UCSD-AML1 (cell line): ENCODE measurements around the gene FAHD1.

Source experiments
- DNase-seq: peaks from one replicate; lab custom pipeline; 2025; ENCODE audit not compliant: unreplicated experiment; lab: John Stamatoyannopoulos, UW

Gene FAHD1

GRCh38 chr16:1826691-1827573 lies at the start of gene FAHD1, which contains the start of gene HAGH:
Gene FAHD1, plus strand, starts transcription at chr16:1827206. Its CDS starts 33 bp downstream, at chr16:1827239.
Gene HAGH, minus strand, starts transcription at chr16:1826825. Its CDS starts 38 bp downstream, at chr16:1826787.
- DNase-seq, result peak; percentile 91

GRCh38 chr16:1777375-1778199 lies 49.4 kb upstream of the FAHD1 start:
- DNase-seq, result no peak

DNA sequence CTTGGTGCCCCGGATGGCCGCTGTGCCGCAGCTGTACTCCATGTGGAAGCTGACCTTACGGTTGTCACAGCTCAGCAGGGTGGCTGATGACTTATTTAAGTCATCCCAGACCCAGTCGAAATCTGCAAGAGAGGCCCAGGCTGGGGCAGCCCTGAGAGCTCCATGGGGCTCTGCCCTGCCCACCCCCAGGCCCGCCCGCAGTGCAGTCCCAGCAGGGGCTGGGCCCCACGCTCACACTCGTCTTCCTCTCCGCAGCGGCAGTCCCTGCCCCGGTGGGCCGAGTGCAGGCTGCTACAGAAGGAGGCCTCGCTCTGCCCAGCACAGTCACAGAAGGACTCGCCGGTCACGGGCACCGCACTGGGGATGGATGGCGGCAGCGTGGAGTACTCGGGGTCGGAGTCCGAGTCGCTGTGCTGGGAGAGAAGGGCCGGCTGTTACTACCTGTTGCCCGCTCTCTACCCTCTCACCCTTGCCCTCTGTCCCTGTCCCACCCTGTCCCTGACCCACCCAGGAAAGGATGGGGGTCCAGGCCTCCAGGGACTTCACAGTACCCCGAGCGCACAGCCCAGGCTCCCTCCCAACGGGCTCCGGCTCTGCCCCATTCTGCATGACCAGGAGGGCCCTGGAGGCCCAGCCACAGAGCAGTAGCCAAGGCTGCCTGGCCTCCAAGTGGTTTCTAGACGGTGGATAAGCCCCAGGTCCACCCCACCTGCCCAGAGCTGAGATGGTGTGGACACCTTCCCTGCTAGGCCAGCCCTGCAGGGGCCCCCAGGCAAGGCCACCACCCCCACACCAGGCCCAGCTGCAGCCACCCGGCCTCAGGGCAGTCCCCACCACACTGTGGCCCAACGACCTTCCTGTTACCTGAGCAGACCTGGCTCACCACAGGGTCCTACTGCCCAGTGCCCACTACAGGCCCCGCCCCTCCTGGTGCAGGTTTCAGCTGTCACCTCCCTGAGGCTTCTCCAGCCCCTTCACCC lies 48.5 kb upstream of the FAHD1 start:
- no peak for DNase-seq

- DNase-seq, result no peak
Observed at GRCh38 chr16:1779234-1779701, 47.7 kb upstream of the FAHD1 start.

DNA sequence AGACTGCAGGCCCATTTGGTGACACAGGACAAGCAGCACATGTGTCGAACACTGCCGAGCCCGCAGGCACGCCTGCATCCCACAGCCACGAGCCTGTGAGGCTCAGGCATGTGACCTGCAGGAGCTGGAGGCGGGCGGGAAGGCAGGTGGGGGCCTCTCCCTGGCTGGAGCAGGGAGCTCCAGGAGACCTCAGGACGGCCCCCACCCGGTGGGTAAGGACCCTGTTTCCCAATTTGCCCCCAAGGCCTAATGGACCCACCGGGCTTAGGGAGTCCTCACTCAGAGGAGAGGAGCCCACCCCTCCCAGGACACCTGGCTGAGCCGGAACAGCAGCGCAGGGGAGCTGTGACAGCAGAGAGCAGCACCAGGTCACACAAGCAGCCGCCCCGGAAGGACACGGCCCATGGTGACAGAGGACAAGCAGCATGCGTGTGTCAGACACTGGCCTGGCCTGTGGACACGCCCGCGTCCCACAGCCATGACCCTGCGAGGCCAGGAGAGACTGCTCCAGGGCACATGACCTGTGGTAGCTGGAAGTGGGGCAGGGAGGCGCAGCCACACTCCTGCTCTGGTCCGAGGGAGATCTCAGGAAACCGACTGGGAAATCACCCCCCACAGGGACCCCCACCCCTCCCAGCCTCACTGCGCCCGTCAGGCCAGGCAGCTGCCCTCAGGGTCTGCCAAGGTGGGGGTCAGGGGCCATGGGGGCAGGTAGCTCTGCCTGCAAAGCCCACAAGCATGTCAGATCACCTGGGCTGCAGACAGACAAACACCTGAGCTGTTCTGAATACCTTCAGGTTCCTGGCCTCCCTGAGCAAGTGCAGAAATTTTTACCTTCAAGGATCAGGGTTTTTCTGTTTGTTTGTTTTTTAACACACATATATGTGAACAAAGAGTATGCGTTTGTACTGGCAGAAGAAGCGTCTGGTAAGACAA lies 47.0 kb upstream of the FAHD1 start:
- no peak for DNase-seq

- DNase-seq, result no peak
Observed at GRCh38 chr16:1780677-1781072, 46.3 kb upstream of the FAHD1 start.

GRCh38 chr16:1781254-1781653 lies 45.8 kb upstream of the FAHD1 start:
- no peak for DNase-seq

GRCh38 chr16:1781758-1782407 lies 45.1 kb upstream of the FAHD1 start:
- DNase-seq, result peak; percentile 42

DNA sequence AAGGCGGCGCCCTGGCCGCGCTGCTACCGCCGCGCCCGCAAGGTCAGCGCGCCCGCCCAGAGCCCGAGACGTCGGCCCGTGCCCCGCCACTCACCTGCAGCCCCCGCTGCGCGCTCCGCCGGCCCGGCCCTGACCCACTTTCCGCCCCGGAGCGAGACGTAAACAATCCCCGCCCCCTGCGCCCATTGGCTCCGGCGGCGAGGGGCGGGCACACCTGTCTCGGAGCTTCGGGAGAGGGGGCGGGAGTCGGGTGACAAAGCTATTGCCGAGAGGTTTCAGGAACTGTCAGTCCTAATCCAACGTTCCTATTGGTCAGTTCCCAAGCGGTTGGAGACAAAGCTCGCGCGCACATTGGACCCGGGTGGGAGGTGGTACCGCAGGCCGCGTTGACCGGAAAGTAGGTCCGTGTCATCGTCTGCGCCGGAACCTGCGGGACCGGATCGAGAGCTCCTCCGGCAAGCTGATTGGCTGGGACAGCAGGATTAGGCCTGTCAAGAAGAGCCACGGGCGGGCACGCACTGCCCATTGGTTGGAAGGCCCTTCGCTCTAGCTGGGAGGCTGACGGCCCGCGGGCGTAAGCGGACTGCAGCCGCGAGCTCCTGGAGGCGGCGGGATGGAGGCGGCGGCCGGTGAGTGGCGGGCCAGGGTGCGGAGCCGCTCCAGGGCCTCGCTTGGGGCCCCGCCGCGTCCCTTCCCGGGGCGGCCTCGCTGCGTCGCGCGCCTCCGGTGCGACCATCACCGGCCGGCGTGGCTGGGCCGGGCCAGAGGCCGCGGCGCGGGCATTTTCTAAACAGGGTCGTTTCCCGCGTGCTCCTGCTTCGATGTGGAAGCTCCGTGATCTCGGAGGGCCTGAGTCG lies 44.4 kb upstream of the FAHD1 start, which contains the start of the genes NUBP2 and SPSB3:
Gene NUBP2, plus strand, starts transcription at position 553 of the 857 bp plus-strand sequence. Its CDS starts 61 bp downstream, at position 614.
Gene SPSB3, minus strand, starts transcription at position 164 of the 857 bp plus-strand sequence. CDS start 1,088 bp downstream, outside the sequence.
- peak; percentile 99 for DNase-seq

DNA sequence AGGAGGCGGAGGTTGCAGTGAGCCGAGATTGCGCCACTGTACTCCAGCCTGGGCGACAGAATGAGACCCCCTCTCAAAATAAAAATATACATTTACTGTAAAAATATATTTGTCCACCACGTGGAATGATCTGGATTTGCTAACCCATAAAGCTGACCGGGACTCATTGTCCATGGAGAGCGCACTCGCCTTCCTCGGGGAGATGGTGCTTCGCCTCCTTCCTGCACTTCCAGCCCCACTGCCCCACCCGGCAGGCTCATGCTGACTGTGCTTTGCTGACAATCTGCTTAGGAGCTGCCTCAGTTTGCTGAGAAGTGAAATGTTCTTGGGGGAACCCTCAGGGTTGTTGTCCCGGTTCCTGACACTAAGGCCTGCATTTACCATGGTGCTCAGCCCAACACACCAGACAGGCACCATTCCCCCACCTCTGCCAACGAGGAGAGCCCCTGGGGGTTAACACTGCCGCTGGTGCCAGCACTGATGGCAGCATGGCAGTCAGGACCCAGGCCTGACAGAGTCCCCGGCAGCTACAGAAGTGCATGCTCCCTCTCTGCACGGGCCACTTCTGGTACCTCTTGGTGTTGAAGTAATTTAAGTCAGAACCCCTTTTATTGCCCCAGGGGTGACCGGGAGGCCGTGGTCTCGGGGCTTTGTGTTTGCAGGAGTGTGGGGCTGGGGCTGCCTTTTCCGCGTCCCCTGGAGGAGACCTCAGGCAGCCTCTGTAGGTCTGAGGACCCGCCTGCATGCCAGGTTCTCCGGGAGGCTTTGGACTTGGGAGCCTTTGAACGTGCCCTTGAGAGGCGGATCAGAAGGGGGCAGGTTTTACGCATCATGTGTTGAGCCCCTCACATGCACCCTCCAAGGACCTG lies 41.8 kb upstream of the FAHD1 start:
- no peak for DNase-seq

GRCh38 chr16:1785846-1786170 lies 41.2 kb upstream of the FAHD1 start:
- DNase-seq, result no peak

- no peak for DNase-seq
Observed at GRCh38 chr16:1786242-1787055, 40.6 kb upstream of the FAHD1 start.

DNA sequence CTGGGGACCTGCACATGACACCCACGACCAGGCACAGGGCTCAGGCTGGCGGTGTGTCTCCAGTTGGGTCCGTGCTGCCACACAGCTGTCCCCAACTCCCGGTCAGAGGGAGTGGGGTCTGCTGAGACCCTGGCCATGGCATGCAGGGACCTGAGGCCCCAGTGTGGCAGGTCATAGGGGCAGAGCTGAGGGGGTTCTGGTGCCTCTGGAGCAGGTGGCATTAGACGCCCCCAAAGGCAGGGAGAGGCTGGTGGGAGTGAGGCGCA lies 40.0 kb upstream of the FAHD1 start:
- no peak for DNase-seq

DNA sequence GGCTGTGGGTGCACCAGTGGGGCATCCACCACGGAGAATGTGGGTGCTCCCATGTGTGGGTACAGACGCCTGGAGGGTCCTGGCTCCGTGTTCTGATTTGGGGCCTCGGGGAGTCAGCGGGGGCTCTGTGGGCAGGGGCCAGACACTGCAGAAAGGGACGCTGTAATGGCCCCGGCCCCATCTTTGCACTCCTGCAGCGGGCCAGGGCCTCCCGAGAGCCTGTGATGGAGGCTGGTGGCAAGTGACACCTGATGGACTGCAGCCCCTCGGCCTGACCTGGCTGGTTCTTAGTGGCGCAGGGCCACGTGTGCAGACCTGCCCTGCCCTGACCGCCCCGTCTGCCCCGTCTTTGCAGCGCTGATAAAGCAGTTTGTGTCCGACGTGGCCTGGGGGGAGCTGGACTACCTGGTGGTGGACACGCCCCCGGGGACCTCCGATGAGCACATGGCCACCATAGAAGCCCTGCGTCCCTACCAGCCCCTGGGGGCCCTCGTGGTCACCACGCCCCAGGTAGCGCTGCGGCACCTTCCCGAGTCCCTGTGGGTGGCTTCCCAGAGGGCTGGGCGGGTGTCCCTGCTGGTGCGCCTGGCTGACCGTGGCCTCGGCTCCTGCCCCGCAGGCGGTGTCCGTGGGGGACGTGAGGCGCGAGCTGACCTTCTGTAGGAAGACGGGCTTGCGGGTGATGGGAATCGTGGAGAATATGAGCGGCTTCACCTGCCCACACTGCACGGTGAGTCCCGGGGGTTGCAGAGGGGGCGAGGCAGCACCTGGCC lies 39.5 kb upstream of the FAHD1 start:
- no peak for DNase-seq

GRCh38 chr16:1788095-1788707 lies 38.8 kb upstream of the FAHD1 start:
- no peak for DNase-seq
